HTR-8/SVneo (cell line): Measurements from ENCODE around the gene ATP13A4.

Source experiments
- DNase-seq: peaks from one replicate; pipeline ENCODE4 v3.0.0; 2011; ENCODE audit warnings: low spot score, mixed read lengths; ENCODE audit not compliant: insufficient read length
- FAIRE-seq: peaks from 2 replicates; lab custom pipeline; 2011; peaks lifted over from hg19 to GRCh38; lab: Jason Lieb, UNC

ATP13A4 gene

GRCh38 chr3:193418576-193419373 lies 135.9 kb downstream of the ATP13A4 start:
- DNase-seq = no peak
- FAIRE-seq = no peak

- FAIRE-seq (no peak), DNase-seq (no peak)
Measured at GRCh38 chr3:193416629-193417028, 138.1 kb downstream of the ATP13A4 start.

GRCh38 chr3:193407688-193408087 lies 147.0 kb downstream of the ATP13A4 start:
- FAIRE-seq (no peak), DNase-seq (no peak)

- no peak for DNase-seq
Measured at GRCh38 chr3:193407112-193407511, 147.6 kb downstream of the ATP13A4 start.

GRCh38 chr3:193403307-193403706 lies 151.4 kb downstream of the ATP13A4 start:
- no peak for FAIRE-seq

More at GRCh38 chr3:193407112-193407511, 147.6 kb downstream of the ATP13A4 start:
- FAIRE-seq = no peak

GRCh38 chr3:193400304-193400703 lies 154.4 kb downstream of the ATP13A4 start:
- FAIRE-seq (no peak), DNase-seq (no peak)

More at GRCh38 chr3:193403307-193403706, 151.4 kb downstream of the ATP13A4 start:
- no peak for DNase-seq

GRCh38 chr3:193396451-193397244 lies 158.0 kb downstream of the ATP13A4 start:
- DNase-seq (no peak), FAIRE-seq (no peak)

- no peak for FAIRE-seq
- DNase-seq = peak; percentile 15
Measured at GRCh38 chr3:193391902-193392301, 162.8 kb downstream of the ATP13A4 start.

- FAIRE-seq (no peak), DNase-seq (no peak)
Measured at GRCh38 chr3:193389335-193389734, 165.4 kb downstream of the ATP13A4 start.

- DNase-seq = no peak
- no peak for FAIRE-seq
Measured at GRCh38 chr3:193388361-193388760, 166.3 kb downstream of the ATP13A4 start.

GRCh38 chr3:193387596-193387995 lies 167.1 kb downstream of the ATP13A4 start:
- DNase-seq = no peak
- FAIRE-seq = no peak

- DNase-seq (no peak), FAIRE-seq (no peak)
Measured at GRCh38 chr3:193378706-193379105, 176.0 kb downstream of the ATP13A4 start, which contains the start of gene ATP13A5. TSS of gene ATP13A5 (minus strand) at chr3:193378753. CDS start at chr3:193378725, 28 bp downstream.

- FAIRE-seq = no peak
Measured at GRCh38 chr3:193377591-193377990, 177.1 kb downstream of the ATP13A4 start.

GRCh38 chr3:193375614-193376013 lies 179.1 kb downstream of the ATP13A4 start:
- DNase-seq (no peak), FAIRE-seq (no peak)

More at GRCh38 chr3:193377591-193377990, 177.1 kb downstream of the ATP13A4 start:
- no peak for DNase-seq

GRCh38 chr3:193372783-193373182 lies 181.9 kb downstream of the ATP13A4 start:
- FAIRE-seq (no peak), DNase-seq (no peak)

GRCh38 chr3:193367868-193368267 lies 186.8 kb downstream of the ATP13A4 start:
- no peak for DNase-seq
- no peak for FAIRE-seq

- DNase-seq (no peak), FAIRE-seq (no peak)
Measured at GRCh38 chr3:193357291-193357690, 197.4 kb downstream of the ATP13A4 start.

- FAIRE-seq = no peak
- DNase-seq = no peak
Measured at GRCh38 chr3:193354423-193354822, 200.3 kb downstream of the ATP13A4 start.
